ENCODE measurements around the gene RBM20.
"Not testable (repeated sequence)": the region's sequence is repeated elsewhere in the genome, so short reads cannot be mapped to it uniquely, and the experiment has no call there.

Gene RBM20

GRCh38 chr10:110706690-110707098 is 62.6 kb downstream of the RBM20 start:
- DNase-seq (ENCODE audit: low spot score), result no peak

GRCh38 chr10:110708776-110709443 is 64.8 kb downstream of the RBM20 start:
- DNase-seq (ENCODE audit: low spot score), result no peak

- no peak for DNase-seq (ENCODE audit: low spot score)
Observed at GRCh38 chr10:110709444-110709828, 65.3 kb downstream of the RBM20 start.

GRCh38 chr10:110709964-110710587 is 65.9 kb downstream of the RBM20 start:
- DNase-seq (ENCODE audit: low spot score), result no peak

- DNase-seq (ENCODE audit: low spot score), result no peak
Observed at GRCh38 chr10:110710621-110711020, 66.5 kb downstream of the RBM20 start.

- no peak for DNase-seq (ENCODE audit: low spot score)
Observed at GRCh38 chr10:110711382-110711781, 67.2 kb downstream of the RBM20 start.

GRCh38 chr10:110714356-110714755 is 70.2 kb downstream of the RBM20 start:
- DNase-seq (ENCODE audit: low spot score), result no peak

GRCh38 chr10:110717781-110718589 is 73.8 kb downstream of the RBM20 start:
- DNase-seq (ENCODE audit: low spot score), result no peak

- no peak for DNase-seq (ENCODE audit: low spot score)
Observed at GRCh38 chr10:110721406-110722038, 77.4 kb downstream of the RBM20 start.

GRCh38 chr10:110723224-110723891 is 79.2 kb downstream of the RBM20 start:
- no peak for DNase-seq (ENCODE audit: low spot score)

GRCh38 chr10:110724116-110724921 is 80.2 kb downstream of the RBM20 start:
- no peak for DNase-seq (ENCODE audit: low spot score)

GRCh38 chr10:110724937-110725336 is 80.8 kb downstream of the RBM20 start:
- DNase-seq (ENCODE audit: low spot score), result no peak

- no peak for DNase-seq (ENCODE audit: low spot score)
Observed at GRCh38 chr10:110725801-110726630, 81.9 kb downstream of the RBM20 start.

GRCh38 chr10:110727785-110728184 is 83.6 kb downstream of the RBM20 start:
- DNase-seq (ENCODE audit: low spot score), result not testable (repeated sequence)

- DNase-seq (ENCODE audit: low spot score), result no peak
Observed at GRCh38 chr10:110730345-110731050, 86.4 kb downstream of the RBM20 start.

- DNase-seq (ENCODE audit: low spot score), result no peak
Observed at GRCh38 chr10:110733218-110733952, 89.2 kb downstream of the RBM20 start.

- DNase-seq (ENCODE audit: low spot score), result no peak
Observed at GRCh38 chr10:110735620-110736027, 91.5 kb downstream of the RBM20 start.

- no peak for DNase-seq (ENCODE audit: low spot score)
Observed at GRCh38 chr10:110737886-110738634, 93.9 kb downstream of the RBM20 start.

All from RKO (cell line).